GM23338 (cell line): ENCODE results near the gene PDE4D.

ENCODE experiments used
- CTCF ChIP-seq, 2 experiments: fragments of 200-600 bp in 1 of 2; sonication (generic) in 1 of 2; conservative IDR thresholded peaks; 2 replicates each; pipeline versions ENCODE4 v1.5.1 to v1.6.1; 2016 to 2017; ENCODE audit warnings: antibody characterized with exemption in 2 of 2, low read depth in 2 of 2, mild to moderate bottlenecking in 2 of 2, moderate library complexity in 1 of 2
- EZH2 ChIP-seq: fragments of 200-600 bp; sonication (generic); IDR thresholded peaks from one replicate; pipeline ENCODE4 v1.8.0; 2017; ENCODE audit warnings: antibody characterized with exemption, mild to moderate bottlenecking, low read depth; ENCODE audit not compliant: unreplicated experiment
- EZH2phosphoT487 ChIP-seq: fragments of 200-600 bp; sonication (generic); IDR thresholded peaks from one replicate; pipeline ENCODE4 v1.8.1; 2018; ENCODE audit warnings: antibody characterized with exemption; ENCODE audit not compliant: unreplicated experiment
- POLR2AphosphoS5 ChIP-seq: IDR thresholded peaks from 2 replicates; pipeline ENCODE4 v1.6.1; 2016; ENCODE audit warnings: antibody characterized with exemption, low read depth
- REST ChIP-seq: IDR thresholded peaks from one replicate; pipeline ENCODE4 v1.6.1; 2018; ENCODE audit warnings: antibody characterized with exemption; ENCODE audit not compliant: unreplicated experiment
- STAT1 ChIP-seq: IDR thresholded peaks from one replicate; pipeline ENCODE4 v1.6.1; 2016; ENCODE audit warnings: antibody characterized with exemption; ENCODE audit not compliant: unreplicated experiment
- ZNF114 ChIP-seq: fragments of 250-450 bp; sonication (Bioruptor Pico); IDR thresholded peaks from 2 replicates; pipeline ENCODE4 v1.5.0; 2020; ENCODE audit warnings: mild to moderate bottlenecking, moderate library complexity
- ZNF331 ChIP-seq: fragments of 250-450 bp; sonication (Bioruptor Pico); IDR thresholded peaks from 2 replicates; pipeline ENCODE4 v1.5.0; 2020; ENCODE audit warnings: low read depth, mild to moderate bottlenecking, moderate library complexity

- no peak for TF ChIP-seq CTCF (conservative IDR thresholded peaks at IDR 0.05; ENCODE audit: low read depth in 2 of 2)
- no peak for TF ChIP-seq REST
- TF ChIP-seq POLR2AphosphoS5: no peak
- TF ChIP-seq EZH2phosphoT487: no peak
- no peak for TF ChIP-seq STAT1
- no peak for TF ChIP-seq EZH2
- no peak for TF ChIP-seq ZNF114 (CRISPR knock-in tag)
- TF ChIP-seq ZNF331 (CRISPR knock-in tag): no peak
Observed at GRCh38 chr5:59579101-59579823, 314.3 kb downstream of the PDE4D start.
